T47D (cell line): ENCODE measurements around the gene ANO5.

Experiments
- DNase-seq, 2 experiments: peaks; one replicate each; pipeline versions ENCODE4 v3.0.0 to v3.0.0-alpha.2; 2011 to 2012; ENCODE audit warnings: low read depth in 1 of 2, low spot score in 1 of 2
- JUND ChIP-seq: IDR thresholded peaks from 2 replicates; pipeline ENCODE4 v1.6.1; 2012; ENCODE audit warnings: low read depth
- in situ Hi-C: cut with HindIII; loops from 2 replicates; pipeline ENCODE4 v1.10.0; 2016; ENCODE audit warnings: low sequenced_read_pairs, low pct_unique_long_range_greater_than_20kb

Gene ANO5

GRCh38 chr11:22192642-22193347 lies at the start of gene ANO5:
Gene ANO5, plus strand, starts transcription at chr11:22193085. Its CDS starts 408 bp downstream, at chr11:22193493.
- TF ChIP-seq JUND = no peak
- in situ Hi-C loops = no loop called here
- peak; percentile 73 to 78 for DNase-seq

- no peak for DNase-seq
- in situ Hi-C loops = no loop called here
- no peak for TF ChIP-seq JUND
Measured at GRCh38 chr11:22151649-22152197, 41.2 kb upstream of the ANO5 start.

- in situ Hi-C loops = no loop called here
- no peak for TF ChIP-seq JUND
Measured at GRCh38 chr11:22157531-22157930, 35.4 kb upstream of the ANO5 start.

GRCh38 chr11:22161489-22161888 lies 31.4 kb upstream of the ANO5 start:
- TF ChIP-seq JUND = no peak
- no peak for DNase-seq
- in situ Hi-C loops = no loop called here

More at GRCh38 chr11:22157531-22157930, 35.4 kb upstream of the ANO5 start:
- no peak for DNase-seq

GRCh38 chr11:22162756-22163155 lies 30.1 kb upstream of the ANO5 start:
- no peak for DNase-seq
- TF ChIP-seq JUND = no peak
- in situ Hi-C loops = no loop called here

GRCh38 chr11:22163394-22163797 lies 29.5 kb upstream of the ANO5 start:
- DNase-seq = no peak
- TF ChIP-seq JUND = no peak
- in situ Hi-C loops = no loop called here

GRCh38 chr11:22165087-22165486 lies 27.8 kb upstream of the ANO5 start:
- in situ Hi-C loops = no loop called here

GRCh38 chr11:22165759-22166513 lies 26.9 kb upstream of the ANO5 start:
- in situ Hi-C loops = no loop called here
- no peak for TF ChIP-seq JUND
- DNase-seq = no peak

More at GRCh38 chr11:22165087-22165486, 27.8 kb upstream of the ANO5 start:
- DNase-seq = no peak
- no peak for TF ChIP-seq JUND

- no peak for TF ChIP-seq JUND
- in situ Hi-C loops = no loop called here
- DNase-seq = peak in 1 of 2 experiments; percentile 18
Measured at GRCh38 chr11:22169833-22170232, 23.1 kb upstream of the ANO5 start.

GRCh38 chr11:22173532-22173931 lies 19.4 kb upstream of the ANO5 start:
- in situ Hi-C loops = no loop called here
- no peak for DNase-seq
- TF ChIP-seq JUND = no peak

- DNase-seq = peak in 1 of 2 experiments; percentile 37
- TF ChIP-seq JUND = no peak
- in situ Hi-C loops = no loop called here
Measured at GRCh38 chr11:22177186-22177585, 15.7 kb upstream of the ANO5 start.

- DNase-seq = no peak
- in situ Hi-C loops = no loop called here
- TF ChIP-seq JUND = no peak
Measured at GRCh38 chr11:22179626-22180025, 13.3 kb upstream of the ANO5 start.

- in situ Hi-C loops = no loop called here
- DNase-seq = no peak
- no peak for TF ChIP-seq JUND
Measured at GRCh38 chr11:22180131-22180530, 12.8 kb upstream of the ANO5 start.
